WERI-Rb-1 (cell line): ENCODE measurements around the gene MISP.

Experiments
- DNase-seq: peaks from one replicate; pipeline ENCODE4 v3.0.0-alpha.2; 2020
- H3K27ac ChIP-seq: fragments of 250-450 bp; sonication (Bioruptor Pico); 2 replicates; pipeline ENCODE4 v1.5.1; 2020; ENCODE audit warnings: mild to moderate bottlenecking, moderate library complexity
- H3K27me3 ChIP-seq: fragments of 250-450 bp; sonication (Bioruptor Pico); 2 replicates; pipeline ENCODE4 v1.5.1; 2021; ENCODE audit warnings: mild to moderate bottlenecking, low read depth, moderate library complexity; ENCODE audit not compliant: insufficient read depth, severe bottlenecking
- H3K36me3 ChIP-seq: fragments of 250-450 bp; sonication (Bioruptor Pico); 2 replicates; pipeline ENCODE4 v1.5.1; 2020; ENCODE audit warnings: mild to moderate bottlenecking, moderate library complexity
- H3K4me3 ChIP-seq: 2 replicates; pipeline ENCODE4 v1.5.1; 2011; ENCODE audit warnings: low read depth, mild to moderate bottlenecking, control low read depth, low read length
- H3K9me3 ChIP-seq: fragments of 250-450 bp; sonication (Bioruptor Pico); 2 replicates; pipeline ENCODE4 v1.5.1; 2021; ENCODE audit warnings: mild to moderate bottlenecking, moderate library complexity; ENCODE audit not compliant: severe bottlenecking
- TF ChIP-seq, protein P1 (sequence below): IDR thresholded peaks from 2 replicates; pipeline ENCODE4 v1.5.1; 2011; ENCODE audit warnings: low read depth, mild to moderate bottlenecking, control low read depth, inconsistent platforms, low read length

Gene MISP

DNA sequence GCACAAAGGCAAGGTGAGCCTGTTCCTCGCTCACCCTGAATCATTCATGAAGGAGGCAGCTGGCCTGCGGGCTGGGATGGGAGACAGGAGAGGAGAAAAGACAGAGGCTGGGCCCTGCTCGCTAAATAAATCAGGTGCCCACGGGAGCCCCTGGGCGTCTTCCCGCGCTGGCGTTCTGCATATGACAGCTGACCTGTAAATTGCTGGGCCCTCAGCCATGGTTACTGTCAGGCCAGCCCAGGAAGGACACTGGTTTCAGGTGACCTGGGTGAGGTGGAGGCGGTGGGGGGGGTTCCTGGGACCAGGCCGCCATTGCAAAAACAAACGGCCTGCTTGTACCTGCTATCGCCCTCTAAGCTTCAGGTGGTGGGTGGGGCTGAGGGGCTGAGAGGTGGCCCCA is 42.9 kb downstream of the MISP start:
- H3K4me3 ChIP-seq, result no peak overlapping the region

DNA sequence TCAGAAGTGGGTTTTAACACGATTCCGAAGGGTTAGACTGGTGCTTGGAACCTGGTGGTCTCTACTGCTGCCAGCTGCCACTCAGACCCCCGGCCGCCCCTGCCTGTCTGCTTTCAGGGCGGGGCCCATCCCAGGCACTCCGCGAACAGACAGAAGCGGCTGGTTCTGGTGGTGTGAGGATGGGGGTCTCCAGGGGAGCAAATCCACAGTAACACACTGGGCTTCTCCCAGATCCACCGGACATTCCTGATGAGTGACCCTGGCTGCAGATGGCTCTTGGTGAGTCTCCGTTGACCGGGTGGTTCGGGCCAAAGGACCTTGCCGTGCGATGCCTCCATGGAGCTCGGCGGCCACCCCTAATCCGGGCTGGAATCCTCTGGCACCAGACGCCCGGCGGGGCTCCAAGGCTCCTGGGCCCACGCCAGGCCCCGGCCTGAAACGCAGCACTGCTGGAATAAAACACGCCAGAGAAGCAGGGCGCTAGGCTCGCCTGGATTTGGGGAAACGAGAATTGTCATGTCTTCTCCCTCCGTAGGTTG is 44.2 kb downstream of the MISP start:
- H3K27me3 ChIP-seq, result no peaks in the 10 kb centered on the region
- no peak for DNase-seq

More for the DNA sequence above, 42.9 kb downstream of the MISP start:
- DNase-seq, result no peak
- TF ChIP-seq, protein P1, sequence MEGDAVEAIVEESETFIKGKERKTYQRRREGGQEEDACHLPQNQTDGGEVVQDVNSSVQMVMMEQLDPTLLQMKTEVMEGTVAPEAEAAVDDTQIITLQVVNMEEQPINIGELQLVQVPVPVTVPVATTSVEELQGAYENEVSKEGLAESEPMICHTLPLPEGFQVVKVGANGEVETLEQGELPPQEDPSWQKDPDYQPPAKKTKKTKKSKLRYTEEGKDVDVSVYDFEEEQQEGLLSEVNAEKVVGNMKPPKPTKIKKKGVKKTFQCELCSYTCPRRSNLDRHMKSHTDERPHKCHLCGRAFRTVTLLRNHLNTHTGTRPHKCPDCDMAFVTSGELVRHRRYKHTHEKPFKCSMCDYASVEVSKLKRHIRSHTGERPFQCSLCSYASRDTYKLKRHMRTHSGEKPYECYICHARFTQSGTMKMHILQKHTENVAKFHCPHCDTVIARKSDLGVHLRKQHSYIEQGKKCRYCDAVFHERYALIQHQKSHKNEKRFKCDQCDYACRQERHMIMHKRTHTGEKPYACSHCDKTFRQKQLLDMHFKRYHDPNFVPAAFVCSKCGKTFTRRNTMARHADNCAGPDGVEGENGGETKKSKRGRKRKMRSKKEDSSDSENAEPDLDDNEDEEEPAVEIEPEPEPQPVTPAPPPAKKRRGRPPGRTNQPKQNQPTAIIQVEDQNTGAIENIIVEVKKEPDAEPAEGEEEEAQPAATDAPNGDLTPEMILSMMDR, result no peak
- H3K36me3 ChIP-seq, result peaks cover 9% of the 10 kb centered on the region
- no peaks in the 10 kb centered on the region for H3K27me3 ChIP-seq
- H3K27ac ChIP-seq, result no peak overlapping the region
- no peaks in the 10 kb centered on the region for H3K9me3 ChIP-seq

DNA sequence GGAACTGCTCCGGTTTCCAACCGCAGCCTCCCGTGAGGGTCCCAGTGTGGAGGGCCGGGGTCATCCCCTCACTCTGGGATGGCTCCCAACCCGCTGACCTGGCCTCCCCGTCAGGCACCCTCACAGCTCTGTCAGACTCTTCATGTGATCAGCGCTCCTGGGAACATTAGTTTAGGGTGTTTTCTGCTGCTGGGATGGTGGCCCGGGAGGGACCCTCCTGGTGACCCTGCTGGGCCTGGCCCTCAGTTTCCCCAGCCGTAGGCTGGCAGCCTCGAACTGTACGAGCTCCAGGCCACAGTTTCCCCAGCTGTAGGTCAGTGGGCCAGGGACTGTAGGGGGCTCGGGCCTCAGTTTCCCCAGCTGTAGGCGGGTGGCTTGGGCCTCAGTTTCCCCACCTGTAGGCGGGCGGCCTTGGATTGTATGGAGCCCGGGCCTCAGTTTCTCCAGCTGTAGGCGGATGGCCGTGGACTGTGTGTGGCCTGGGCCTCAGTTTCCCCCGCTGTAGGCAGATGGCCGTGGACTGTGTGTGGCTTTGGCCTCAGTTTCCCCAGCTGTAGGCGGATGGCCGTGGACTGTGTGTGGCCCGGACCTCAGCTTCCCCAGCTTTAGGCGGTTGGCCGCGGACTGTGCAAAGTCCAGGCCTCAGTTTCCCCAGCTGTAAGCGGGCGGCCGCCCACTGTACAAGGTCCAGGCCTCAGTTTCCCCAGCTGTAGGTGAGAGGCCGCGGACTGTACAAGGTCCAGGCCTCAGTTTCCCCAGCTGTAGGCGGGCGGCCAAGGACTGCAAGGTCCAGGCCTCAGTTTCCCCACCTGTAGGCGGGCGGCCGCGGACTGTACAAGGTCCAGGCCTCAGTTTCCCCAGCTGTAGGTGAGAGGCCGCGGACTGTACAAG is 45.0 kb downstream of the MISP start:
- H3K27me3 ChIP-seq, result no peaks in the 10 kb centered on the region
- no peak overlapping the region for H3K27ac ChIP-seq
- DNase-seq, result no peak
- H3K36me3 ChIP-seq, result peaks cover 30% of the 10 kb centered on the region
- TF ChIP-seq, protein P1, result no peak
- H3K9me3 ChIP-seq, result no peaks in the 10 kb centered on the region
- H3K4me3 ChIP-seq, result peak overlapping the region; percentile 59

More for the DNA sequence above, 44.2 kb downstream of the MISP start:
- H3K4me3 ChIP-seq, result no peak overlapping the region
- TF ChIP-seq, protein P1, result no peak
- no peaks in the 10 kb centered on the region for H3K9me3 ChIP-seq
- peaks cover 22% of the 10 kb centered on the region for H3K36me3 ChIP-seq
- peak overlapping the region; percentile 38 for H3K27ac ChIP-seq

DNA sequence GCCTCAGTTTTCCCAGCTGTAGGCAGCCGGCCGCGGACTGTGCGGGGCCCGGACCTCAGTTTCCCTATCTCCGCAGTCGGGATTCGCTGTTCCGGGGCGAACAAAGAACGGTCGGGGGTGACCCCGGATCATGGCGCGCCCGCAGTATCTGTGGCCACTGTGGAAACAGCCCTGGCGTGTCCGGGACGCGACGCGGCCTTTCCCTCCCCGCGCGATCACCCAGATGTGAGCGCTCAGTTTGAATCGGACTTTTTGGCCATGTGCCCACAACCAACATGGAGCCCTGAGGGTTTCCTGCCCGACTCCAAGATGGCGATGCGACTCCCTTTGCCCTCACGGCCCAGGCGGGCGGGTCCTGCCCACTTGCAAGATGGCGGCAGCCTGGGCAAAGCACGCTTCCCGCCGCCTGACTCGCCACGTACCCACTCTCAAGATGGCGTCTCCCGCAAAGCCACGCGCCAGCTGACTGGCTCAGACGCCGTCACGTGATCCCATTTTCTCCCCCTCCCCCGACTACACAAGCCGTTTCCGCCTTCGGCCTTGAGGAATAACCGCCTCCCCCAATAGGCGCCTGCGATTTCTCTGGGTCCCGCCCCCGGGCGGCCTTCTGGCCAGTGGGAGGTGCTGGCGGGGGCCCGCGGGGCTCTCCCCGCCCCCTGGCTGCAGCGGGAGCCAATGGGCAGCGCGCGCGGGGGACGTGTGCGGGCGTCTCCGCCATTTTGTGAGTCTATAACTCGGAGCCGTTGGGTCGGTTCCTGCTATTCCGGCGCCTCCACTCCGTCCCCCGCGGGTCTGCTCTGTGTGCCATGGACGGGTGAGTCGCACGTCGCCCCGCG is 46.0 kb downstream of the MISP start, which contains the start of gene PTBP1:
Gene PTBP1 (plus strand): TSS at position 761 of the 836 bp plus-strand sequence. CDS start 46 bp downstream, at position 807.
- Histone ChIP-seq H3K9me3 (no peaks in the 10 kb centered on the region), H3K36me3 (peaks cover 40% of the 10 kb centered on the region), H3K4me3 (peak within 1 kb of the TSS; percentile 63), H3K27ac (peak within 1 kb of the TSS; percentile 95), H3K27me3 (no peaks in the 10 kb centered on the region)
- TF ChIP-seq, protein P1, result no peak
- peak; percentile 100 for DNase-seq

DNA sequence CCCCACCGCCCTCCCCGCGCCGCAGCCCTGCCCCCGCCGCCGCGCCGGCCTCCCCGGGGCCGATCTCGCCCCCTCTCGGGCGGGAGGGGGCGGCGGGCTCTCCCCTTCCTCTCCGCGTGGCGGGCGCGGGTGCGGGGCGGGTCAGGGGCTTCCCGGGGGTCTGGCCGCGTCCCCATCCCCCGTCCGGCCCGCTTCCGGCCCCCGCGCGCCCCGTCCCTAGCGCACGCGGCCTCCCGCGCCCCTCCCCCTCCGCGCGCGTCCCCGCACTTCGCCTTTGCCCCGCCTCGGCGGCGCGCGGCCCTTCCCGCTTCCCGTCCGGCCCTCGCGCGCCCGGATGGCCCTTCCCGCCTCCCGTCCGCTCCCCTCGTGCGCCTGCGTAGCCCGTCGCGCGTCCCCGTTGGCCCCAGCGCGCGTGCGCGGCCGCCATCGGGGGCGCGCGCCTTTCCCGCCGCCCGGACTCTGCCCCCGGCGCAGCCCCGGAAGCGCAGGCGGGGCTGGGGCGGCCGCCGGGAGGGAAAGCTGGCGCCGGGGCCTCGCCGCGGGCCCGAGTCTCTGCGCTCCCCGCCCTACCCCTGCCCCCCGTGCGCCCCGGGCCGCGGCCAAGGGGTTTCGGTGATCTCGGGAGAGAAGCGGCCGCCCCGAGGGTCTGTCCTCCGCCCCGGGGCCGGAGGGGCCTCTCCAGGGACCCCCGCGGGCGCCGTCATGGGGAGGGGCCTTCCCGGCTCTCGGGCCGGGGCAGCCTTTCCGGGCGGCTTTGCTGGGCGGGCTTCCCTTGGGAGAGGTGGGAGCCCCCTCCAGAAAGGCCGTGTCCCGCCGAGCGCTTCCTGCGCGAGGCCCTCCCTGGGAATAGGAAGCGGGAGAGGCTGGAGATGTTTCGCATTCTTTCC is 46.9 kb downstream of the MISP start:
- no peaks in the 10 kb centered on the region for H3K9me3 ChIP-seq
- peak overlapping the region; percentile 95 for H3K27ac ChIP-seq
- H3K4me3 ChIP-seq, result peak overlapping the region; percentile 63
- TF ChIP-seq, protein P1, result no peak
- peaks cover 48% of the 10 kb centered on the region for H3K36me3 ChIP-seq
- peak; percentile 86 for DNase-seq
- no peaks in the 10 kb centered on the region for H3K27me3 ChIP-seq
